DMS53 (cell line): ENCODE measurements around the gene IRF6.
A peak's percentile ranks its signal among the peaks of the same experiment; 100 is the strongest.

Experiments
- DNase-seq: peaks from one replicate; lab custom pipeline; 2025; lab: John Stamatoyannopoulos, UW

IRF6 gene

GRCh38 chr1:209759829-209760359 is 46.0 kb downstream of the IRF6 start:
- DNase-seq = no peak

- no peak for DNase-seq
Observed at GRCh38 chr1:209758400-209758799, 47.5 kb downstream of the IRF6 start.

DNA sequence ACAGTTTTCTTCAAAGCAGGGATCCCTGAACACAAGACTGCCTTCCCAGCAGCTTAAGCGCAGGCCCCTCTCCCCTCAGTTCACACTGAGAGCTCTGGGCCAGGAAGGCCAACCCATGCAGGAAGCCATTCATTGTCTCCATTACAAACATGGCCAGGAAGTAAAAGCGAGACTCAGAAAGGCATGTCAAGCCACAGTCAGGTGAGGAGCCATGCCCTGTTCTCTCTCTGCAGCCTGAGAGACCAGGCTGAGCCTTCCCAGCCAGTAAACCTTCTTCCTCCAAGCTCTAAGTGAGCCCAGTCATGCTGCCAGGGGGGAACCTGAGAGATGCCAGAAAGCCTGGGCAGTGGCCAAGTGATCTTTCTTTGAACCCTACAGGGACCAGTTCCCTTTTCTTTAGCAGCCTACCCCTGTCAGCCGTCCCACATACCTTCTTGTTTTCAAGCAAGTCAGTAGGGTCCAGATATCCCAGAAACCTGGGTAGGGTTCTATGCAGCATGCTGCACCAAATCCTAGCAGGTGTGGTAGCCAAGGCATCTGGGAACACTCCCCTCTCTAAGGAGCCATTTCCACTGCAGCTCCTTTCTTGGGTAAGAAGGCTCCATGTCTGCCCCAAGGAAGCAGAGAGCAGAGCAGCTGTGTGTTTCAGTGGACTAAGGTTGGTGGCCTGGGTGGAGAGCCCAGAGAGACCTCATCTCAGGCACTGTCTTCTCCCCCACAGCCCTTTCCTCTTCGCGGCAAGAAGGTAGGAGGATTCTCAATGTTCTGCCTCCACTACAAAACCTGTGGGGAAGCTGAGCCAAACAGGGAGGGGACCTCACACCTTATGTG is 49.1 kb downstream of the IRF6 start:
- no peak for DNase-seq

DNA sequence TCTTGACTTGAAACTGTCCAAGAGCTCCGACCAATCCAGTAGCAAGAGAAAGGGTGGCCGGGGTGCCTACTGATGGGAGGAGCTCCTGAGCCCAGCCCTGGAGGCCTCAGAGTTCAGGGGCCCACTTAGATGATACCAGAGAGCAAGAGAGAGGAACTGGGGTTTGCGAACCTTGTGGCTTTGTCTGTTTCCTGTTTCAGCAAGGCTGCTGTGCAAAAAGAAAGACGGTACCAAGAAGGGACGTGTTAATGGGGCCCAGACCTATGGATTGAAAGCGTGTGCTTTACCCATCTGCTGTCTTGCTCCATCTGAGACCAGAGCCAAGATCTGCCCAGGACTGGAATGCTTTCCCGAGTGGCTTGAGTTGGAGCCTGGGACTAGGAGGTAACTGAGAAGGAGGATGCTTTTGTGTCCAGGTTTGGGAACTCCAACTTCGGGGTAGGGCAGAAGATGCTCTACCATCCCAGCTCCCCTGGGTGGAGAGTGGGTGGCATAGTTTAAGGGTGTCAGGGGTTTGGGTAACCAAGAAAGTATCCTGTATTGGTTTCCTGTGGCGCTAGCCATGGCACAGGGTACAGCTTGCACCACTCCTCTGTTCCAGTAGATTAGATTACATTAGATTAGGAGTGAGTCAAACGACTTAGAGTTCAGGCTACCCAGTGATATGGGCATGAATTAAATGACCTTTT is 49.9 kb downstream of the IRF6 start, which contains the start of gene TRAF3IP3:
Gene TRAF3IP3, plus strand, starts transcription at position 128 of the 689 bp plus-strand sequence. CDS start 3,987 bp downstream, outside the sequence.
- DNase-seq = no peak

DNA sequence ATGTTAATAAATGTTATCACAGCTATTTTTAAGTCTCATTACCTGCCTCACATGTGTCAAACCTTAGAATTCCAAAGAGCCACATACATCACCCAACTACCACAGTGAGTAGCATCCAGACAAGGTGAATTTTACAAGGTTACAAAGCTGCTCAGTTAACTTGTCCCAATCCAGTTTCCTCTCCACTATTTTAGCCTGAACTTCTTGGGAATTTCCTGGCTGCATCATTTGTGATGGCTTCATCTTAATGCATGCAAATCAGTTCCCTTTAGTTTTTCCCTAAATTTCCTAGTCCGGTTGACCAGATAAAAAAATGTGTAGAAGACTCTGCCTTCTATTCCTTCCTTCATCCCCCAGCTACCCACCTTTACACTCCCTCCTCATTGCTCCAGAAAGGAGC is 50.7 kb downstream of the IRF6 start:
- DNase-seq = no peak

GRCh38 chr1:209752890-209753289 is 53.1 kb downstream of the IRF6 start:
- DNase-seq = no peak

DNA sequence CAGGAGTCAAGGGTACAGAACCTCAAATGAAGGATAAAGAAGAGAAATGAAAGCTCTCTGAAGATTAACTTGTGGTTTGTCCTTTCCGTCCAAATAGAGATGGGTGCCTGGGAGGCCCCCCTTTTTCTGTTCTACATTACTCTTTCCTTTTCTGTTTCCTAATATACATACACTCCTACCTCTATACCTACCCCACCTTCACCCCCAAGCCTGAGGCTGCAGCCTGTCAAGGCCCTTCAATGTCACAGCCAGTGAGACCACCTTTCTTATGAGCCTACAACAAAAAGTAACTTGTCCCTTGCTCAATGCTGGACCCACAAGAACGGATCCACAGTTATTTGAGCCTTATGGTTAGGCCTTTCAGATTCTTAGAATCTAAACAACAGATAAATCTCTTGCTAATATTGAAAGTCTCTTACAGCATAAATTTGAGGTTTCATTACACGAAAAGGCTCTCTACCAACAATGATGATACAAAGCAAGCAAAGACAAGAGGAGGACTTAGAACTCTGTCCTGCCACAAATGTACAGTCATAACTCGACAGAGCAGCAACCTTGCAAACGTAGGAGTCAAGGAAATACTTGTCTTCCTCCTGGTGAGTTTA is 54.2 kb downstream of the IRF6 start:
- DNase-seq = no peak

- DNase-seq = no peak
Observed at GRCh38 chr1:209749670-209750323, 56.1 kb downstream of the IRF6 start.

- no peak for DNase-seq
Observed at GRCh38 chr1:209749205-209749604, 56.7 kb downstream of the IRF6 start.

- DNase-seq = no peak
Observed at GRCh38 chr1:209748620-209749019, 57.3 kb downstream of the IRF6 start.

GRCh38 chr1:209747580-209748262 is 58.2 kb downstream of the IRF6 start:
- DNase-seq = peak; percentile 100

GRCh38 chr1:209746451-209747165 is 59.3 kb downstream of the IRF6 start:
- peak; percentile 53 for DNase-seq

GRCh38 chr1:209743145-209743482 is 62.8 kb downstream of the IRF6 start:
- no peak for DNase-seq

- no peak for DNase-seq
Observed at GRCh38 chr1:209742409-209743144, 63.4 kb downstream of the IRF6 start.

DNA sequence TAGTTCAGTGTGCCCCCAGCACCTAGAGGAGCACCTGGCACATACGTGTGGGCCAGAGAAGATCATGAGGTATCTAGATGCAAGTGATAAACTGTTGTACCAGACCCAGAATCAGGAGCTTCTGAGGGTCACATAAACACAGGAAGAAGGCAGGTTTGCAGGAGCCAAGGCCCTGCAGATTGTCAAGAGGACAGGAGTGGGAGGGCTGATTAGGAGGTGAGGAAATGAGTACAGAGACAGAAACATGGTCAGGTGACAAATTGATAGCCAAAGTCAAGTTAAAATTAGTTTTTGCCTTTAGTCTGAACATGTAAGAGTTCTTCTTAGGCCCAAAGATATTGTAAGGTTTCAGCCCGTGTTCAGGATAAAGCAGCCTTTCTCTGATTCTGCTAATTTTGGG is 64.1 kb downstream of the IRF6 start:
- no peak for DNase-seq

GRCh38 chr1:209741193-209741592 is 64.7 kb downstream of the IRF6 start:
- no peak for DNase-seq

GRCh38 chr1:209738270-209738669 is 67.7 kb downstream of the IRF6 start:
- DNase-seq = no peak

DNA sequence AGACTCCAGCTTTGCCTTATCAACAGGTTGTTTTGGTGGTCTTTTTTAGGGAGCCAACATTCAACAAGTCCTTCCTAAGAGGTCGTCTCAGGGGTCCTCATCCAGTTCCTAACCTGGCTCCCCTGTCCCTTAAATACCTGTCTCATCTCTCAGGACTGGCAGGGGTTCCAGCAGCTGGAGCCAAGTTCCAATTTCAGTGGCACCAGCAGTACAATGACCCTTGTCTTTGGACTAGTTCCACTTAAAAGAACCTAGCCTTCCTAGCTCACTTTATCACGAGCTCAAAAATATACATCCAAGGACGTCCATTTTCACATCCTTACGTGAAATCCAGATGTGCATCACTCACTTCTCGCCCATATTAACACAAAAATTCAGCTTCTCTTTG is 68.8 kb downstream of the IRF6 start:
- DNase-seq = no peak

DNA sequence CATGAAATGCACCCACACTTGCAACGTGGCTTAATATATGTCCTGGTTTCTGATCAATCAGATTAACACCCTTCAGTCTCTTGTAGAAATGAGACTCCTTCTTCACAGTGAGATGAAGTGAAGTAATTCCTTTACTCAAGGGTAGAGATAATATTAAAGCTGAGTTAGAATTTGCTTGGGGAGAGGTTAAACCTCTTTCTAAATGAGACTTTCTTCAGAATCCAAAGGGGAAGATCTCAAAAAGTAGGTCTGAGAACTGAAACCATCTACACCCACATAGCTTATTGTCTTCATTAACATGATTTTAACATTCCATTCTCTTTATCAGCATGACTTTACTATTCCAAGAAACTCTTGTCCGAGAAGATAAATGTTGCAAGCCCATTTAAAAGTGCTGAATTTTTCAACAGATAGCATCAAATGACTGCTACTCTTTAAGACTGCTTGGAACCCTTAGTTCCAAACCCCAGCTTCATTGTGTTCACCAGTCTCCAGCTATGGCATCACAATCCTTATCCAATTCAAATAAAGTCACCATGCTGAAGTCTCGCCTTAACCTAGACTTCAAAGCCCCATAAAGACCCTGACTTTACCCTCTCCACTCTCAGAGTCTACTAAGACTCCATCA is 69.3 kb downstream of the IRF6 start:
- no peak for DNase-seq
